PC-9 (cell line): ENCODE results near the gene EPDR1. TPM values are rescaled to one million over a fixed set of nuclear protein-coding genes. Genes with fewer than 3 reads are reported as not detected.

Source experiments
- Bru-seq: library from RNA; stranded (reverse); fragments of 400-500 nt; gene quantifications from one replicate; lab custom pipeline; 2021; lab: Mats Ljungman, UMichigan
- BruChase-seq, 2 experiments: library from RNA; stranded (reverse); fragments of 400-500 nt; gene quantifications; one replicate each; lab custom pipeline; 2021; lab: Mats Ljungman, UMichigan
- BruUV-seq: library from RNA; stranded (reverse); fragments of 400-500 nt; replicated peaks from 2 replicates; lab custom pipeline; 2021; lab: Mats Ljungman, UMichigan
- CTCF ChIA-PET: fragments of 300-600 bp; sonication (Branson Sonifier 250); formaldehyde crosslinking; loops from one replicate; lab custom pipeline; 2022; ENCODE audit warnings: antibody characterized with exemption; lab: Charles Lee
- POLR2A ChIA-PET: fragments of 300-600 bp; sonication (Branson Sonifier 250); formaldehyde crosslinking; loops from one replicate; lab custom pipeline; 2022; ENCODE audit warnings: antibody characterized with exemption; ENCODE audit not compliant: unreplicated experiment; lab: Charles Lee
- DNase-seq, 2 experiments: peaks; one replicate each; pipeline versions ENCODE4 v3.0.0 to v3.0.0-alpha.2; 2015 to 2022; ENCODE audit warnings: mixed read lengths in 1 of 2
- H2AFZ ChIP-seq: fragments of 200-600 bp; sonication (generic); 2 replicates; pipeline ENCODE4 v1.8.1; 2017; ENCODE audit warnings: antibody characterized with exemption
- H3F3A ChIP-seq: fragments of 200-600 bp; sonication (generic); 2 replicates; pipeline ENCODE4 v1.8.1; 2017; ENCODE audit warnings: antibody characterized with exemption, mild to moderate bottlenecking, low read depth; ENCODE audit not compliant: insufficient read depth
- H3K27ac ChIP-seq: fragments of 200-600 bp; sonication (generic); 2 replicates; pipeline ENCODE4 v1.6.1; 2016; ENCODE audit warnings: mixed run types
- H3K27me3 ChIP-seq: fragments of 200-600 bp; sonication (generic); 2 replicates; pipeline ENCODE4 v1.6.1; 2016; ENCODE audit warnings: low read depth, mixed run types; ENCODE audit not compliant: insufficient read depth
- H3K36me3 ChIP-seq: fragments of 200-600 bp; sonication (generic); 2 replicates; pipeline ENCODE4 v1.6.1; 2016; ENCODE audit warnings: low read depth, mixed run types
- H3K4me1 ChIP-seq: fragments of 200-600 bp; sonication (generic); replicated peaks from 2 replicates; pipeline ENCODE4 v1.6.1; 2016; ENCODE audit warnings: mixed run types; ENCODE audit not compliant: insufficient read depth
- H3K4me2 ChIP-seq: fragments of 200-600 bp; sonication (generic); 2 replicates; pipeline ENCODE4 v1.6.1; 2017; ENCODE audit warnings: mixed run types
- H3K4me3 ChIP-seq: fragments of 200-600 bp; sonication (generic); 2 replicates; pipeline ENCODE4 v1.6.1; 2016; ENCODE audit warnings: mixed run types
- H3K79me2 ChIP-seq: fragments of 200-600 bp; sonication (generic); 2 replicates; pipeline ENCODE4 v1.6.1; 2017; ENCODE audit warnings: low read depth, mixed run types
- H3K9me2 ChIP-seq: fragments of 200-600 bp; sonication (generic); 2 replicates; pipeline ENCODE4 v1.8.1; 2017; ENCODE audit warnings: mild to moderate bottlenecking; ENCODE audit not compliant: insufficient read depth
- H3K9me3 ChIP-seq: fragments of 200-600 bp; sonication (generic); 2 replicates; pipeline ENCODE4 v1.8.1; 2016; ENCODE audit warnings: low read depth; ENCODE audit not compliant: insufficient read depth
- H4K20me1 ChIP-seq: fragments of 200-600 bp; sonication (generic); 2 replicates; pipeline ENCODE4 v1.8.1; 2017; ENCODE audit not compliant: insufficient read depth
- CTCF ChIP-seq: fragments of 200-600 bp; sonication (generic); conservative IDR thresholded peaks from 2 replicates; pipeline ENCODE4 v1.6.1; 2017; ENCODE audit warnings: mixed run types, antibody characterized with exemption, mild to moderate bottlenecking, moderate library complexity
- EZH2 ChIP-seq: fragments of 200-600 bp; sonication (generic); IDR thresholded peaks from 2 replicates; pipeline ENCODE4 v1.8.0; 2017; ENCODE audit warnings: antibody characterized with exemption, low read depth
- intact Hi-C: fragments of 100-400 bp; cut with micrococcal nuclease; formaldehyde crosslinking; loops from one replicate; pipeline ENCODE4 v1.10.0; 2022; ENCODE audit not compliant: unreplicated experiment
- long read RNA-seq: library from polyadenylated mRNA; stranded (forward); transcript quantifications from one replicate; pipeline ENCODE4 v2.0.0, GENCODE V29; 2022
- total RNA-seq: library from RNA; stranded (reverse); gene quantifications from 2 replicates; pipeline ENCODE4 v1.2.3, GENCODE V29; 2021

The EPDR1 gene
- total RNA-seq (3.3 and 5.4 TPM in 2 replicates), Bru-seq, nascent RNA (percentile 21 among the genes with signal in this experiment), BruChase-seq, experiment 1, labeled RNA remaining after a 2-hour chase (percentile 17 among the genes with signal in this experiment), BruChase-seq, experiment 2, labeled RNA remaining after a 6-hour chase (percentile 20 among the genes with signal in this experiment)
- long read RNA-seq, transcript EPDR1-201 (3 exons, 2,599 nt) = major isoform, 8 of 9 reads
- long read RNA-seq, partial matches to known transcripts = 0 of 9 reads
- long read RNA-seq, other reads (novel, unspliced or antisense) = 0 of 9 reads

GRCh38 chr7:37920305-37920848, at the start of gene EPDR1:
Gene EPDR1 (plus strand): TSS chr7:37920640. CDS start chr7:37920940, 300 bp downstream.
- H3K79me2 ChIP-seq = 0 out of 2 replicates have a peak, but pooled peaks cover 5% of the 10 kb centered on the region
- H3K9me3 ChIP-seq = no peaks in the 10 kb centered on the region
- no peaks in the 10 kb centered on the region for H3K27me3 ChIP-seq
- H3K4me3 ChIP-seq = peak within 1 kb of the TSS; percentile 55
- 0 out of 2 replicates have a peak, but pooled peaks cover 8% of the 10 kb centered on the region for H3K4me1 ChIP-seq
- no peaks in the 10 kb centered on the region for H3F3A ChIP-seq
- ChIA-PET POLR2A (no interaction called here), CTCF (no interaction called here)
- no peaks in the 10 kb centered on the region for H3K36me3 ChIP-seq
- H3K27ac ChIP-seq = no peak within 1 kb of the TSS
- H3K4me2 ChIP-seq = peak within 1 kb of the TSS; percentile 72
- no peaks in the 10 kb centered on the region for H3K9me2 ChIP-seq
- no TSS peak for BruUV-seq
- no peaks in the 10 kb centered on the region for H4K20me1 ChIP-seq
- TF ChIP-seq CTCF (peak; percentile 50; the same call in 1 of the 2 replicates), EZH2 (no peak)
- peak within 1 kb of the TSS; percentile 84 for H2AFZ ChIP-seq
- intact Hi-C loops = no loop called here
- peak; percentile 18 to 49 for DNase-seq

- Histone ChIP-seq H2AFZ (no peak overlapping the region), H3K4me3 (no peak overlapping the region), H3K9me3 (no peaks in the 10 kb centered on the region), H3K9me2 (no peaks in the 10 kb centered on the region; the same call in 1 of the 2 replicates), H3K4me1 (no peaks in the 10 kb centered on the region), H3F3A (no peaks in the 10 kb centered on the region), H3K36me3 (no peaks in the 10 kb centered on the region), H3K27me3 (0 out of 2 replicates have a peak, but pooled peaks cover 1% of the 10 kb centered on the region), H3K27ac (no peak overlapping the region), H4K20me1 (no peaks in the 10 kb centered on the region), H3K79me2 (no peaks in the 10 kb centered on the region), H3K4me2 (no peak overlapping the region)
- ChIA-PET CTCF (no interaction called here), POLR2A (no interaction called here)
- no TSS peak for BruUV-seq
- no peak for TF ChIP-seq EZH2
- no peak for TF ChIP-seq CTCF
- no peak for DNase-seq
- intact Hi-C loops = no loop called here
These were observed 38.4 kb upstream of the EPDR1 start for GRCh38 chr7:37882086-37882485.

GRCh38 chr7:37893359-37893758, 27.1 kb upstream of the EPDR1 start:
- DNase-seq = no peak
- no peak overlapping the region for H2AFZ ChIP-seq
- peaks cover 7% of the 10 kb centered on the region for H3K9me2 ChIP-seq
- H3K4me1 ChIP-seq = no peaks in the 10 kb centered on the region
- H3K36me3 ChIP-seq = no peaks in the 10 kb centered on the region
- H3K79me2 ChIP-seq = no peaks in the 10 kb centered on the region
- no peaks in the 10 kb centered on the region for H3F3A ChIP-seq
- BruUV-seq = no TSS peak
- CTCF ChIA-PET = no interaction called here
- H3K27me3 ChIP-seq = no peaks in the 10 kb centered on the region; the same call in 1 of the 2 replicates
- no peaks in the 10 kb centered on the region for H3K9me3 ChIP-seq
- H3K4me3 ChIP-seq = no peak overlapping the region
- no peak overlapping the region for H3K27ac ChIP-seq
- POLR2A ChIA-PET = no interaction called here
- no peaks in the 10 kb centered on the region for H4K20me1 ChIP-seq
- no peak for TF ChIP-seq EZH2
- TF ChIP-seq CTCF = no peak
- intact Hi-C loops = no loop called here
- no peak overlapping the region for H3K4me2 ChIP-seq
